Spleen (tissue), 7 donors: ENCODE results near the gene STX16.

Experiments
- POLR2A ChIP-seq, 3 donors: fragments of 450-650 bp; IDR thresholded peaks; one replicate each; pipeline ENCODE4 v1.5.1; 2017; ENCODE audit warnings: antibody characterized with exemption in 3 of 3, mild to moderate bottlenecking in 1 of 3
- TF ChIP-seq, protein P1 (sequence below), 11 experiments: fragments of 200-600 bp in 7 of 11; fragments of 450-650 bp in 4 of 11; sonication (generic) in 4 of 11; IDR thresholded peaks in 8 of 11; conservative IDR thresholded peaks in 3 of 11; 1 replicate in 7 of 11; 2 replicates in 4 of 11; pipeline versions ENCODE4 v1.4.0 to v1.8.0; 2016 to 2021; ENCODE audit warnings: antibody characterized with exemption in 11 of 11, inconsistent platforms in 4 of 11, mild to moderate bottlenecking in 1 of 11
- donor health status: DM: no; HTN: no; CAD: no; lungs with moderate emphysema.
- donor health status: DM: no; HTN: no; CAD: no.
- donor health status: DM: no; HTN: no; CAD: no.

DNA sequence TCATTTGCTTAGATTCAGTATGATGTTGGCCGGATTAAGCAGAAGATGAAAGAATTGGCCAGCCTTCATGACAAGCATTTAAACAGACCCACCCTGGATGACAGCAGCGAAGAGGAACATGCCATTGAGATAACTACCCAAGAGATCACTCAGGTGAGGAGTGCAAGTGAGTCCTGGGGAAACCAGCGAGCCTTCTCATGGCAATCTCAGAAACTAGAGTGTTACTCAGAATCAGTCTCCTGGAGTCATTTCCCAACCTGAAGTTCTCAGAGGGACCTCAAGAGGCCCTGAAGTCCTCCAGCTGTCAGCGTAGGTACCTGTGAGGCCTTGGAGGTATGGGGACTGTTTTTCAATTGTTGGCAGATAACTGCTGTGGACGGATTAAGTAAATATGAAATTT is 16.9 kb downstream of the STX16 start:
- TF ChIP-seq, protein P1, sequence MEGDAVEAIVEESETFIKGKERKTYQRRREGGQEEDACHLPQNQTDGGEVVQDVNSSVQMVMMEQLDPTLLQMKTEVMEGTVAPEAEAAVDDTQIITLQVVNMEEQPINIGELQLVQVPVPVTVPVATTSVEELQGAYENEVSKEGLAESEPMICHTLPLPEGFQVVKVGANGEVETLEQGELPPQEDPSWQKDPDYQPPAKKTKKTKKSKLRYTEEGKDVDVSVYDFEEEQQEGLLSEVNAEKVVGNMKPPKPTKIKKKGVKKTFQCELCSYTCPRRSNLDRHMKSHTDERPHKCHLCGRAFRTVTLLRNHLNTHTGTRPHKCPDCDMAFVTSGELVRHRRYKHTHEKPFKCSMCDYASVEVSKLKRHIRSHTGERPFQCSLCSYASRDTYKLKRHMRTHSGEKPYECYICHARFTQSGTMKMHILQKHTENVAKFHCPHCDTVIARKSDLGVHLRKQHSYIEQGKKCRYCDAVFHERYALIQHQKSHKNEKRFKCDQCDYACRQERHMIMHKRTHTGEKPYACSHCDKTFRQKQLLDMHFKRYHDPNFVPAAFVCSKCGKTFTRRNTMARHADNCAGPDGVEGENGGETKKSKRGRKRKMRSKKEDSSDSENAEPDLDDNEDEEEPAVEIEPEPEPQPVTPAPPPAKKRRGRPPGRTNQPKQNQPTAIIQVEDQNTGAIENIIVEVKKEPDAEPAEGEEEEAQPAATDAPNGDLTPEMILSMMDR (IDR thresholded peaks at IDR 0.05 in 8 of 11, conservative IDR thresholded peaks at IDR 0.05 in 3 of 11): no peak
- no peak for TF ChIP-seq POLR2A (IDR thresholded peaks at IDR 0.05)
